NAMALWA (cell line): ENCODE data around the gene PRSS16.
"Not testable (repeated sequence)": the region's sequence is repeated elsewhere in the genome, so short reads cannot be mapped to it uniquely, and the experiment has no call there.

ENCODE experiments used
- DNase-seq: peaks from one replicate; pipeline ENCODE4 v3.0.0-alpha.2; 2015; ENCODE audit warnings: low spot score

Gene PRSS16

DNA sequence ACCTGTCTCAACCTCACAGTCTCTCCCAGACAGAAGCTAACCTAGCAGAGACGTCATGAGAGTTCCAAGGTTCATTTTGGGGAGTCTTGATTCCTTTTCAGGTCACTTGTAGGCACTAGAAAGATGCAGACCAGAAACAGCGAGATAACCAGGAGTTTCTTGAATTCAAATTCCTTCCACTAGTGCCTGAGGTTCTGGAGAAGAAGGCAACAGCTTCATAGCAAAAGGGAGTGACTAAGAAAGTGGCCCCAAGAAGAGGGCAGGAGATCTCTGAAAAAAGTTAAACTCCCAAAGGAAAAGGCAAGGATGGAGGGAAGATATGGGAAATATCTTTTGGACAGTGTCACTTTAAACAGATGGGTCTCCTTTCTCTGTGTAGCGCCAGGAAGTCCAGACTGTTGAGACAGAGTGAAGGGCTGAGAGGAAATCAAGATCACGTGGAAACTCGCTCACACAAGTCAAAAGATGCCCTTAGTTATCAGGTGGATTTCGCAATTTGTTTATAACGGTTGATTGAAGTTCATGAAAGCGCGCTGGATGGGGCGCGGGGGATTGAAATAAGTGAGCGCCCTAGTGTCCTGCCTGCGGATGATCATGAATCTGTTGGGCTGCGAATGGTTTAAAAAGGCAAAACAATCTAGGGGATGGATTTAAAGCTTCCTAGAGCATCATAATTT is 4.8 kb upstream of the PRSS16 start:
- no peak for DNase-seq

DNA sequence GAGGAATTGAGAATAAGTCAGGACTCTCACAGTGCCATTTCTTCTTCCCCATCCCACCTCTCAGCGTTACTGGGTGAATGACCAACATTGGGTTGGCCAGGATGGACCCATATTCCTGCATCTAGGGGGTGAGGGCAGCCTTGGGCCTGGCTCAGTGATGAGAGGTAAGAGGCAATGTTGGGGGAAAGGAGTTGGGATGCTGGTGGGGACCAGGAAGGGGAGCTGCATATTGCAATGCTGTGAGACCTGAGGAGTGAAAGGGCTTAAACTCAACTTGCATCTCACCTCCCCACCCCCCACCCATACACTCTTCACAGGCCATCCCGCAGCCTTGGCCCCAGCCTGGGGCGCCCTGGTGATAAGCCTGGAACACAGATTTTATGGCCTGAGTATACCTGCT is 1.3 kb downstream of the PRSS16 start:
- no peak for DNase-seq

DNA sequence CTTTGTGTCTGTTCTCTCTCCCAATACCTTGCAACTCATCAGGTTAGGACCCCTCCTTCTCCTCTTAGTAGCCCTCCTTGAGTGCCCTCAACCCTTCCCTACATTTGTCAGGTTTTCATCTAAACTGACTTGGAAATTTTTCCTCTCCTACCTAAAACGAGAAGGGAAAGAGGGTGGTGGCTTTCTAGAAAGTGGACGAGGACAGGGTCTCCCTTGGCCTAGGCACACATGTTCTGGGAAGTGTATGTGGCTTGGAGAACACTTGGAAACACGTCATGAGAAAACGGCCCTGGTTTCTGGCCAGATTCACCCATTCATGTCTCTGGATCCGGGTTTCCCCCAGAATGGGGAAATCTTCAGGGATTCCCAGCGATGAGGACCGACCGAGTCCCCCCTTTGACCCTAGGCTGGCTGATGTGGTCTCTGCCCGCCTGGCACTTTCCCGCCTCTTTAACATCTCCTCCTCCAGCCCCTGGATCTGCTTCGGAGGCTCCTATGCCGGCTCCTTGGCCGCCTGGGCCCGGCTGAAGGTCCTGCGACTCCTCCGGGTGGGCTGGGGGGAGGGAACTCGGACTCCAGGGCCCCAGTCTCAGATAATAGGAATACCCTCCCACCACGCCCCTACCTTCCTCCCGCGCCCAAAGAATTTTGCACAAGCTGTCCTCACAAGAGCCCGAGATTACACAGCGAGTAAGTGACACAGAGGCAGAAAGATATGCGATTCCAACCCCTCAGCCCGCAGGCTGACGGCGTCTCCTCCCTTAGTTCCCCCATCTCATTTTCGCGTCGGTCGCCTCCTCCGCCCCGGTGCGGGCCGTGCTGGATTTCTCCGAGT is 3.0 kb downstream of the PRSS16 start:
- DNase-seq: no peak

DNA sequence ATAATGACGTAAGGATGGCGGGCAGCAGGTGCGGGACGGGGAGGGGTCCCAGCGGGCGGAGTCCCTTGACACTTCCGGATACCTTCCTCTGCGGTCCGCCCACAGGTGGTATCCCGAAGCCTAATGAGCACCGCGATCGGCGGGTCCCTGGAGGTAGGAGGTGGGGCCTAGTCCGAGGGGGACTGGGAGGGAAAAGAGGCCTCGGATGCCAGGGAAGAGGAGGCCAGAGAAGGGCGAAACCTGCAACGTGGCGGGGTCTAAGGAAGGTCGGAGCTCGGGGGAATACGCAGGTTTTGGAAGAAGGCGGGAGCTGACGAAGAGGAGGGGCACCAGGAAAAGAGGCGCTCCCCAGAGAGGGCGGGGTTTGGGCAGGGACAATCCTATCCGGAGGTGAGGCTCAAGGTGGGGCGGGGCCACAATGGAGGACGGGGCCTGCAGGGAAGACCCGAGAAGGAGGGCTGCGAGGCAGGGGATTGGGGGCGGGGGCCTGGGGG is 3.7 kb downstream of the PRSS16 start:
- peak; percentile 76 for DNase-seq

DNA sequence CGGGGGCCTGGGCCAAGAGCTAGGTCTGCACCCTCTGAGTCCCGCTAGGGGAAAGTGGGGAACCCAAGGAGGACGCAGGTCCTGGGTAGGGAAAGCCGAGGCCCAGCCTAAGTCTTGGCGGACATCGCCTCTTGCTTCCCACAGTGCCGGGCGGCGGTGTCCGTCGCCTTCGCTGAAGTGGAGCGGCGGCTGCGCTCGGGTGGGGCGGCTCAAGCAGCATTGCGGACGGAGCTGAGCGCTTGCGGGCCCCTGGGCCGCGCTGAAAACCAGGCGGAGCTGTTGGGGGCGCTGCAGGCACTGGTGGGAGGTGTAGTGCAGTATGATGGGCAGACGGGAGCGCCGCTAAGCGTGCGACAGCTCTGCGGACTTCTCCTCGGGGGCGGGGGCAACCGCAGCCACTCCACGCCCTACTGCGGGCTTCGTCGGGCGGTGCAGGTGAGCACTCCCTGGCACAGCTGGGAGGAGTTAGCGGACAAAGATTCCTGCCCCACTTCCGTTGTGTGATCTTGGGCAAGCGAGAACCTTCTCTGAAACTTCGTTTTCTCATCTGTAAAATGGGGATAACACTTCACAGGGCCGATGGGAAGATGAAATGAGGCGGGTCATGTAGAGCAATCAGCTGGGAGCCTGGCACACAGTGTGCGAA is 4.2 kb downstream of the PRSS16 start:
- peak; percentile 87 for DNase-seq

DNA sequence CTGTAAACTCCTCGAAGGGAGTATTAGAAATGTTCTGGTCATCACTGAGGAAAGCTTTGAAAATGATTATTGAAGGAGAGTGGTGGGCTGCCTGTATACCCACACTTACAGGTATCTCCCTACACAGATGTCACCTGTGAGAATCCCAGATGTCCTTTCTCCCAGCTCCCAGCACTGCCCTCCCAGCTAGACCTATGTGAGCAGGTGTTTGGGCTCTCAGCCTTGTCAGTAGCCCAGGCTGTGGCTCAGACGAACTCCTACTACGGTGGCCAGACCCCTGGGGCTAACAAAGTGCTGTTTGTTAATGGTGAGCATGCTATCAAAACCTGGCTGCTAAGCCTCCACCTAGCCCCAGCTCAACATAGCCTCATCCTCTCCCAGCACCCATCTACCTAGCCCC is 7.1 kb downstream of the PRSS16 start:
- DNase-seq: no peak

DNA sequence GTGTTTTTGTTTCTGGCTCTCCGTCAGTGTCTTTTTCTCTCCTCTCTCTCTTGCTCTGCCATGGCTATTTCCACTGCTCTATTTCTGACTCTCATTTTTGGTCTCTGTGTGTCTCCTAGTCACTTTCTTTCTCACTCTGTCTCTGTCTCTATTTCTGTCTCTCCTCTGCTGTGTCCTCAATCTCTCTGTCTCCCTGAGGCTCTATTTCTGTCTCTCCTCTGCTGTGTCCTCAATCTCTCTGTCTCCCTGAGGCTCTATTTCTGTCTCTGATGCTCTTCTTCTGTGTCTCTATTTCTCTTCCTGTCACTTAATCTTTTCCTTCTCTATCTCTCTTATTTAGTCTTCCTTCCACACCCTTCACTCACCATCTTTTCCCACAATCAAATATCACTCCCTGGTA is 8.4 kb downstream of the PRSS16 start:
- DNase-seq: no peak

DNA sequence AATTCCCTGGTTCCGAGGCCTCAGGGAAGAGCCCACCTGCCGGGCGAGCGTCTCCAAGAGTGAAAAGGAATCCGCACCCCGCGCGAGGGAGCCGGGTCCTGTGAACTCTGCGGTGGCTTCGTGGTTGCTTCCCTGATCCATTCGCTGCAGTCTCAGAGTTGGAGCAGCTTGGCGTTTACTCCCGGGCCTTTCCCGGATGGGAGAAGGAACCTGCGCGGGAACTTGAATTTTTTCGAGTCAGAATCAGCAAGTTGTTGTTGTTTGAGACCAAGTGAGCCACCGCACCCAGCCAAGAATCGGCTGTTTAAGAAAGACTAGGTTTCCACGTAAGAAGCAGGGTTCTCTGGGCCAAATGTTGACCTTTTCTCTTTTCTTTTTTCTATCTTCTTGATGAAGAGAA is 12.9 kb downstream of the PRSS16 start:
- DNase-seq: no peak

DNA sequence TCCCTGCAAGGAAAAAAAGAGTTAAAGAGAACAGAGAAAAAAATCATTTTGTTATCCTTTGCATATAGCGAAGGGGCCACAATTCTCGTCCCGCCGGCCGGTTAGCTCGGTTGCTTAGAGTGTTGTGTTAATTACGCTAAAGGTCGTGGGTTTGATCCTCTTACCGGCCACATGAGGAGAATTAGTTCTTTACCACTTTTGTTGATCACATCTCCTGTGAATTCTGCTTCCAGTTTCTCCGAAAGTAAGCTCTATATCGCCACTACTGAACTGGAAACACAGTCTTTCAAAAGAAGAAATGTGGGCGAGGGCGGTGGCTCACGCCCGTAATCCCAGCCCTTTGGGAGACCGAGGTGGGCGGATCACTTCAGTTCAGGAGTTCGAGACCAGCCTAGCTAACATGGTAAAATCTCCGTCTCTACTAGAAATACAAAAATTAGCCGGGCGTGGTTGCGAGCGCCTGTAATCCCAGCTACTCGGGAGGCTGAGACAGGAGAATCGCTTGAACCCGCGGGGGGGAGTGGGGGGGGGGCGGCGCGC is 13.4 kb downstream of the PRSS16 start:
- DNase-seq: no peak

DNA sequence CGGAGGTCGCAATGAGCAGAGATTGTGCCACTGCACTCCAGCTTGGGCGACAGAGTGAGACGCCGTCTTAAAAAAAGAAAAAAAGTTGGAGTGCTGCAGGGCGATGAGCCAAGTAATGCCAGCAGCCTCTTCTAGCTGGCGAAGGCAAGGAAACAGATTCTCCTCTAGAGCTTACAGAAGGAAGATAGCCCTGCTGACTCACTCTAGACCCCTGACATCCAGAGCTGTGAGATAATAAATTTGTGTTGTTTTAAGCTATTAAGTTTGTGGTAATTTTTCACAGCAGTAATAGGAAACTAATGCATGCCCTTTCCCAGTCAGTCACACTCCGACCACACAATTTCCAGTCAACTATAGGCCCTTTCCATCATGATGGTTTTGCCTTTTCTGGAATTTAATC is 16.4 kb downstream of the PRSS16 start:
- DNase-seq: no peak

DNA sequence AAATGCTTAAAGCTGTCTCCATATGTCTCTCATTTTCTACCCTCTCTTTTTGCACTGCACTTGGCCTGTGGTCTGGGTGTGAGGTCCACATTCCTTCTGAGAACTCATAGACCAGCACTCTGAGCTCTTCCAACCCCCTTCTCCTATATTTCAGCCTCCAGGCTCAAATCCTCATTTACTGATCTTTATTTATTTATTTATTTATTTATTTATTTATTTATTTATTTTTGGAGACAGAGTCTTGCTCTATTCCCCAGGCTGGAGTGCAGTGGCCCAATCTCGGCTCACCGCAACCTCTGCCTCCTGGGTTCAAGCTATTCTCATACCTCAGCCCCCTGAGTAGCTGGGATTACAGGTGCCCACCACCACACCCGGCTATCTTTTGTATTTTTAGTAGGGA is 19.5 kb downstream of the PRSS16 start:
- not testable (repeated sequence) for DNase-seq

DNA sequence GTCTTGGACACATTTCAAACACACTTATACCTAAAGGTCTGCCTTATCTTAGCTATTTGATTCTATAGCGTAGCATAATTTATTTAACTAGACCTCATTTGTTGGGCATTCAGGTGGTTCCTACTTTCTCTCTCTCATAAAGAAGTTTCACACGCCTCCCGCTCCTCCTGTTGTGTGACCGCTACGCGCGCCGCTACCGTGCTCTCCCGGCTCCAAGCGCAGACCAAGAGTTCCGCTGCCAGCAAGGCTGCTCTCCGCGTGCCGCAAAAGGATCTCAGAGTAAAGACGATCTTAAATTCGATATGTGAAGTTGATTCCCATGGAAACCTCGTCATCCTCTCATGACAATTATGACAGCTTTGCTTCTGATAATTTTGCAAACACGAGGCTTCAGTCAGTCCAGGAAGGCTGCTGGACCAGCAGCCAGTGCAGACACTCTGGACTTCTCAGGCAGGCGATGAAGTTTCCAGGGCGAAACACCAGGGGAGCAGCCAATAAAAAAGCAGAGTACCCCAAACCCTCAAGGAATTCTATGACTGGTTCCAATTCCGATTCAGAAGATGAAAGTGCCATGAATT is 20.4 kb downstream of the PRSS16 start:
- DNase-seq: no peak

DNA sequence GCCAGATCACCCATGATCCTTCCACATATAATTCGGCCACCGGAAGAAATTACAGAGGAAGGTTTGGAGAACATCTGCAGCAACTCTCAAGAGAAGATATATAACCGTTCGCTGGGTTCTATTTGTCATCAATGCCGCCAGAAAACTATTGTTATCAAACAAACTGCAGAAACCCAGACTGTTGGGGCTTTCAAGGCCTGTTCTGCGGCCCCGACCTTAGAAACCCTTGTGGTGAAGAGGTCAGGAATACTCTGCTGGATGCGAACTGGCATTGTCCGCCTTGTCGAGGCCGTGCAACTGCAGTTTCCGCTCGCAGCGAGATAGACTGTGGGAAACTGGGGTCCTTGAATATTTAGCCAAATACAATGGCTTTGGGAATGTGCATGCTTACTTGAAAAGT is 21.3 kb downstream of the PRSS16 start:
- DNase-seq: no peak

DNA sequence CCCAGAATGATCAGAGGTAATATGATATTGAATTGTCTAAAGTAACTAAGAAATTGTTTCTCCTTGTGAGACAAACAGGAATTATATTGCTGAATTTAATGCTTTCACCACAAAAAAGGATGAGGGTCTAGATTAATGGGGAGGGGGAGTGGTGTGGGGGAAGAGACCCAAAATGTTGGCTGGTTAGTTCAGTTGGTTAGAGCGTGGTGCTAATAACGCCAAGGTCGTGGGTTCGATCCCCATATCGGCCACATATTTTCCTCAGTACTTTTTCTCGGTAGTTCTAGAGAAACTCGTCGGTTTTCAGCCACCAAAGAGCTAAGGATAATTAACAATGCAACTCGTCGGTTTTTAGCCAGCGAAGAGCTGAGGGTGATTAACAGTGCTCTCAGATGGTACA is 26.3 kb downstream of the PRSS16 start:
- DNase-seq: no peak

DNA sequence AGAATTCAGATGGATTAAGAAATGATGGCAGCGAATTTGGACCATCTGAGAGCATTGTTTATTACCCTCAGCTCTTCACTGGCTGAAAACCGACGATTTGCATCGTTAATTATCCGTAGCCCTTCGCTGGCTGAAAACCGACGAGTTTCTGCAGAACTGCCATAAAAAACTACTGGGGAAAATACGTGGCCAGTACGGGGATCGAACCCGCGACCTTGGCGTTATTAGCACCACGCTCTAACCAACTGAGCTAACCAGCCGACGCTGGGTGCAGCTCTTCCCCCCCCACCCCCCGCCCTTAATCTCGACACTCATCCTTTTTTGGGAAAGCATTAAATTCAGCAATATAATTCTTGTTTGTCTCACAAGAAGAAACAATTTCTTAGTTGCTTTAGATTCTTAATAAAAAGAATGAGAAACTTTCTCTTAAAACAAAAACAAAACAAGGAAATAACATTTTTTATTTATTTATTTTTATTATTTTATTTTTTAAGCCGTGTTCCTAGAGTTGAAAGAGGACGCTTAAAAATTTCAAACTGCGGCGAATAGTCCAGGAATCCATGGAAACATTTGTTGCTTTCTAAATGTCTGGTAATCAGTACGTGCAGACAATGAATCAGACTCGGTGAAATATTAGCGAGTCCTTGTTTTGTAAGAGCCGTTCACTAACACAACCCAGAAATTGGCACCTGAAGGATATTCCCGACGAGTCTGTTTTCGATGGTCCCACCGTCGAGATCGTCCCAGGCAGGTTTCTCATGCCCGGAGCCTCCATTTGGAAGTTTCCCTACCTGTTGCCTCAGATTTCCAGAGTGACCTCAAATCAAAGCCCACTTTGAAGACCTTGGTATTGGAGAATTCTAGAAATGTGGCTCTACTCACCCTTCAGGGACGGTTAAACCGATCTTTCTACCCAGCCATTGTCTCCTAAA is 27.8 kb downstream of the PRSS16 start:
- no peak for DNase-seq

DNA sequence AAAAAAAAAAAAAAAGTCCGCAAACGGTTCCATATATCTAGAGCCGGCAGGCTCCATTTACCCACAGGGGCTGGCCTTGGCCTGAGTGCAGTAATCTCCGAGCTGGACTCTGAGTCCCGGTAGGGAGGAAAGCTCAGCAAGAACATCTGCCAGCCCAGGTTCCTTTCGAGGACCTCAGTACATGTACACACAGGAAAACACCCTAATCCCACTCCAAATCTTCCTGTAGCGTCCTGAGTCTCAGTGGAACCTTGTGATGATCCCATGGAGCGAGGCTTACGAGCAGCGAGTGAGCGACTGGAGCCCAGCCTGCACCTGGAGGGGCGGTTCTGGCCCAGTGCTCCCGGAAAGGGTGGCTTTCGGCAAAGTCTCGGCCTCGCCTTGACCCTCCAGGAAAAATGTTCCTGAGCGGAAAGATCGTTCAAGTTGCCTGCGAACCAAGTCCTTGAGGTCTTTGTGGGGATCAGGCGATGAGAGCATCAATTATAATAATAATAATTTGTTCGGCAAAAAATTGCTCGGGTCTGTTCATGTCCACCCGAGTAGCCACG is 32.1 kb downstream of the PRSS16 start:
- DNase-seq: peak; percentile 3

DNA sequence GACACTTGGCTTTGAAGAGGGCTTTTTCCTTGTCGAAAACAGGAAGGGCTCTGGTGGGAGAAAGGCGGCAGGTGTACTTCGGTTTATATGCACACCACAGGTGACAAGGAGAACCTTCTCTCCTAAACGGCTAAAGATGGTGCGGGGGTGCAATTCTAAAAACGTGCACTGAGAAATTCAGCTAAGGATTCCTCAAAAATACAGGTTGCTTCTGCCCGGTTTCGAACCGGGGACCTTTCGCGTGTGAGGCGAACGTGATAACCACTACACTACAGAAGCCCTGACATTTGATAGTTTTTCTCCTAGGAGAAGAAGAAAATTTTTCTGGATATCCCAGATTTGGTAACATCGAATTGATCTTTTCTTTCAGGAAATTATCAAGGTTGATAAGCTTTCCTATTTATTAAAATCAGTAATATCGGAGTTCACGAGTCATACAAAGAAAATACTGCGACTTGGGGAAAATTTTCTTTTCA is 32.6 kb downstream of the PRSS16 start:
- DNase-seq: peak; percentile 72

DNA sequence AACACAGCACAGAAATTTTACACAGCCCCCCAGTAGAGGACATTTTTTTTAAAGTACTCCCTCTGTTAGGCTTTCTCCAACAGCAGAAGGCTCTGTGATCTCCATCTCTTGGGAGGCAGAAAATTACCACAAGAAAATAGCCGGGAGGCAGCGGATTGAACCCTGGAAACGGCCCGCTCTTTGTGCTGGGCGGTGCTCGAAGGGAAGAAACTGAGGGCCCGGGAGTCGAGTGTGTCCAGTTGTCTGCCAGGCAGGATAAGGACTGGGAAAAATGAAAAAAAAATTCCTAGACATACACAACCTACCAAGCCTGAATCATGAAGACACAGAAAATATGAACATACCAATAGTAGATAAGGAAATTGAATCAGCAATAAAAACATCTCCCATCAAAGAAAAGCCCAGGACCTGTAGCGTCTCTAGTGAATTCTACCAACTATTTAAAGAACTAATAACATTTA is 33.1 kb downstream of the PRSS16 start:
- DNase-seq: peak; percentile 3

DNA sequence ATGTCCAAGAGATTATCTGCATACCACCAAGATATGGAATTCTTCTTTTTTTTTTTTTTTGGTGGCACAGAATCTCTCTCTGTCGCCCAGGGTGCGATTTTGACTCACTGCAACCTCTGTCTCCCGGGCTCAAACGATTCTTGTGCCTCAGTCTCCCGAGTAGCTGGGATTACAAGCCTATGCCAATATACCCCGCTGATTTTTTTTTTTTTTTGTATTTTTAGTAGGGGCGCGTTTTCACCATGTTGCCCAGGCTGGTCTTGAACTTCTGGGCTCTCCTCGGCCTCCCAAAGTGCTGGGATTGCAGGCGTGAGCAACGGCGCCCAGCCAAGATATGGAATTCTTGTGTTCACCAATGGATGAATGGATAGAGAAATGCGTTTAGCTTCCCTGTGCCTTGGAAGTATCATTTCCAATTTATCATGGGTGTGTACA is 33.6 kb downstream of the PRSS16 start:
- no peak for DNase-seq

DNA sequence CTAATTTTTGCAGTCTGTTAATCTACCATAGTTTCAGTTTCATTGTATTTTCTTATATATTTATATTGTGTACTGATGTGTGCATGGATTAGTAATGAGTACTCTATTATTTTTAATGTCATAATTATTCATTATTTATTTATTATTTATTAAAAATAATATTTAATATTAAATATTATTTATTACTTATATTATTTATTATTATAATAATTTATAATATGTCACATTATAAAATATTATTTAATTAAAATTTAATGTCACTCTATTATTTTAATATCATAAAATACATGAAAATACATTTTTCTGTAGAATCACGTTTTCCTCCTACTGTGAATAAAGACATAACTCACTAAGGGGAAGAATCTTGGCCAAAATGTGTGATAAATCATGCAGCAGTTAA is 34.1 kb downstream of the PRSS16 start:
- DNase-seq: no peak

DNA sequence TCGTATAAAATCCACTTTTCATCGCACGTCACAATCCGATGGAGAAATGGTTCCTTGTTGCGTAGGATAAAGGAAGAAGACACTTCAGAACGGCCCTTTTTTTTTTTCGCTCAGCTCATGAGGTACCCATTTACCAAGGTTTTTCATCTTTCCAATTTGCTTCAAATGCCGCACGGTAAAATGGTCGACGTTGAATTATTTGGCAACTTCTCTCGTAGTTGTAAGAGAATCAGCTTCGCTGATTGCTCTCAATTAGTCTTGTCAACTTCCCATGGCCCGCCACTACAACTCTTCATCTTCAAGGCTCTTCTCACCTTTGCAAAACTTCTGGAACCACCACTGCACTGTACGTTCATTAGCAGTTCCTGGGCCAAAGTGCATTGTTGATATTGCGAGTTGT is 35.8 kb downstream of the PRSS16 start:
- DNase-seq: no peak
